Effector CD4-positive, alpha-beta T cell (primary cell): ENCODE data around the gene CLPSL1. TPM values are rescaled to one million over a fixed set of nuclear protein-coding genes. Genes with fewer than 3 reads are reported as not detected.
"Not testable (repeated sequence)": the region's sequence is repeated elsewhere in the genome, so short reads cannot be mapped to it uniquely, and the experiment has no call there.

Source experiments
- DNase-seq: peaks from one replicate; pipeline ENCODE4 v3.0.0-alpha.2; 2020
- total RNA-seq: gene quantifications from one replicate; lab custom pipeline; 2026; lab: John Stamatoyannopoulos, UW

CLPSL1 gene
- total RNA-seq = not detected

- DNase-seq = no peak
These were observed at the start of gene CLPSL1 for GRCh38 chr6:35780719-35781118. Gene CLPSL1, plus strand, starts transcription at chr6:35781019. Its CDS starts 92 bp downstream, at chr6:35781111.

GRCh38 chr6:35731414-35731735 lies 49.4 kb upstream of the CLPSL1 start:
- DNase-seq = peak; percentile 85

GRCh38 chr6:35731736-35732532 lies 48.9 kb upstream of the CLPSL1 start:
- DNase-seq = peak; percentile 87

GRCh38 chr6:35733633-35734032 lies 47.2 kb upstream of the CLPSL1 start:
- DNase-seq = no peak

GRCh38 chr6:35734319-35734718 lies 46.5 kb upstream of the CLPSL1 start:
- not testable (repeated sequence) for DNase-seq

GRCh38 chr6:35735452-35735851 lies 45.4 kb upstream of the CLPSL1 start:
- DNase-seq = no peak

- DNase-seq = peak; percentile 81
These were observed 44.4 kb upstream of the CLPSL1 start for GRCh38 chr6:35736253-35736894.

GRCh38 chr6:35736982-35737412 lies 43.8 kb upstream of the CLPSL1 start, which contains the start of gene ARMC12:
Gene ARMC12, plus strand, starts transcription at chr6:35737032. Its CDS starts 77 bp downstream, at chr6:35737109.
- DNase-seq = no peak

- no peak for DNase-seq
These were observed 43.2 kb upstream of the CLPSL1 start for GRCh38 chr6:35737413-35738211.

GRCh38 chr6:35739645-35740524 lies 40.9 kb upstream of the CLPSL1 start:
- no peak for DNase-seq

GRCh38 chr6:35742842-35743241 lies 38.0 kb upstream of the CLPSL1 start:
- DNase-seq = no peak

- DNase-seq = no peak
These were observed 35.3 kb upstream of the CLPSL1 start for GRCh38 chr6:35745509-35745908.

- DNase-seq = no peak
These were observed 34.3 kb upstream of the CLPSL1 start for GRCh38 chr6:35746516-35746915.

GRCh38 chr6:35747877-35748276 lies 32.9 kb upstream of the CLPSL1 start:
- DNase-seq = no peak

- no peak for DNase-seq
These were observed 30.3 kb upstream of the CLPSL1 start for GRCh38 chr6:35750557-35750956.

GRCh38 chr6:35751594-35751993 lies 29.2 kb upstream of the CLPSL1 start:
- no peak for DNase-seq

GRCh38 chr6:35752330-35752729 lies 28.5 kb upstream of the CLPSL1 start:
- DNase-seq = no peak

- no peak for DNase-seq
These were observed 26.2 kb upstream of the CLPSL1 start for GRCh38 chr6:35754452-35755277.

GRCh38 chr6:35755278-35755924 lies 25.4 kb upstream of the CLPSL1 start:
- no peak for DNase-seq

- DNase-seq = no peak
These were observed 23.2 kb upstream of the CLPSL1 start for GRCh38 chr6:35757456-35758123.
